HL-60 (cell line): ENCODE results near the gene FOXP1.

Source experiments
- CTCF ChIP-seq: IDR thresholded peaks from one replicate; pipeline ENCODE4 v1.5.1; 2011; ENCODE audit warnings: low read length, control low read depth, inconsistent platforms; ENCODE audit not compliant: insufficient read depth
- GABPA ChIP-seq: IDR thresholded peaks from 2 replicates; pipeline ENCODE4 v1.6.1; 2012; ENCODE audit warnings: low read depth
- POLR2AphosphoS5 ChIP-seq: IDR thresholded peaks from 2 replicates; pipeline ENCODE4 v1.6.1; 2012; ENCODE audit warnings: low read depth
- TF ChIP-seq, protein P1 (sequence below): IDR thresholded peaks from 2 replicates; pipeline ENCODE4 v1.6.1; 2012; ENCODE audit warnings: low read depth; ENCODE audit not compliant: insufficient replicate concordance

- TF ChIP-seq CTCF (no peak), POLR2AphosphoS5 (peak; percentile 64), GABPA (peak; percentile 24; the same call in 1 of the 2 replicates)
- TF ChIP-seq, protein P1, sequence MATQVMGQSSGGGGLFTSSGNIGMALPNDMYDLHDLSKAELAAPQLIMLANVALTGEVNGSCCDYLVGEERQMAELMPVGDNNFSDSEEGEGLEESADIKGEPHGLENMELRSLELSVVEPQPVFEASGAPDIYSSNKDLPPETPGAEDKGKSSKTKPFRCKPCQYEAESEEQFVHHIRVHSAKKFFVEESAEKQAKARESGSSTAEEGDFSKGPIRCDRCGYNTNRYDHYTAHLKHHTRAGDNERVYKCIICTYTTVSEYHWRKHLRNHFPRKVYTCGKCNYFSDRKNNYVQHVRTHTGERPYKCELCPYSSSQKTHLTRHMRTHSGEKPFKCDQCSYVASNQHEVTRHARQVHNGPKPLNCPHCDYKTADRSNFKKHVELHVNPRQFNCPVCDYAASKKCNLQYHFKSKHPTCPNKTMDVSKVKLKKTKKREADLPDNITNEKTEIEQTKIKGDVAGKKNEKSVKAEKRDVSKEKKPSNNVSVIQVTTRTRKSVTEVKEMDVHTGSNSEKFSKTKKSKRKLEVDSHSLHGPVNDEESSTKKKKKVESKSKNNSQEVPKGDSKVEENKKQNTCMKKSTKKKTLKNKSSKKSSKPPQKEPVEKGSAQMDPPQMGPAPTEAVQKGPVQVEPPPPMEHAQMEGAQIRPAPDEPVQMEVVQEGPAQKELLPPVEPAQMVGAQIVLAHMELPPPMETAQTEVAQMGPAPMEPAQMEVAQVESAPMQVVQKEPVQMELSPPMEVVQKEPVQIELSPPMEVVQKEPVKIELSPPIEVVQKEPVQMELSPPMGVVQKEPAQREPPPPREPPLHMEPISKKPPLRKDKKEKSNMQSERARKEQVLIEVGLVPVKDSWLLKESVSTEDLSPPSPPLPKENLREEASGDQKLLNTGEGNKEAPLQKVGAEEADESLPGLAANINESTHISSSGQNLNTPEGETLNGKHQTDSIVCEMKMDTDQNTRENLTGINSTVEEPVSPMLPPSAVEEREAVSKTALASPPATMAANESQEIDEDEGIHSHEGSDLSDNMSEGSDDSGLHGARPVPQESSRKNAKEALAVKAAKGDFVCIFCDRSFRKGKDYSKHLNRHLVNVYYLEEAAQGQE: peak; percentile 12
Observed at GRCh38 chr3:71130471-71131374, 452.8 kb downstream of the FOXP1 start.
